GM12878 (cell line): ENCODE data around the gene BRAT1. TPM values are rescaled to one million over a fixed set of nuclear protein-coding genes. Genes with fewer than 3 reads are reported as not detected.

ENCODE experiments used
- ATAC-seq: fragments of 200-7000 bp; cut with Tn5 transposase; 3 replicates; pipeline ENCODE4 v1.9.1; 2020; ENCODE audit warnings: mild to moderate bottlenecking, moderate library complexity
- BruUV-seq: library from RNA; stranded (reverse); fragments of 400-500 nt; replicated peaks from 2 replicates; lab custom pipeline; 2021; lab: Mats Ljungman, UMichigan
- CTCF ChIA-PET: fragments of 300-600 bp; sonication (Branson Sonifier 250); formaldehyde crosslinking; extraction: SDS; loops from one replicate; lab custom pipeline; 2021; ENCODE audit warnings: inconsistent platforms; lab: Yijun Ruan, JAX
- POLR2A ChIA-PET: fragments of 350-600 bp; formaldehyde crosslinking; extraction: SDS; loops from one replicate; lab custom pipeline; 2021; ENCODE audit warnings: inconsistent platforms; lab: Charles Lee
- RAD21 ChIA-PET: fragments of 300-600 bp; sonication (Branson Sonifier 250); formaldehyde crosslinking; loops from one replicate; lab custom pipeline; 2023; ENCODE audit warnings: antibody characterized with exemption; ENCODE audit not compliant: unreplicated experiment; lab: Charles Lee
- SMC1A ChIA-PET: fragments of 300-600 bp; sonication (Branson Sonifier 250); formaldehyde crosslinking; loops from one replicate; lab custom pipeline; 2023; ENCODE audit not compliant: unreplicated experiment, uncharacterized antibody; lab: Charles Lee
- DNase-seq: peaks from one replicate; pipeline ENCODE4 v3.0.0-alpha.2; 2011; ENCODE audit warnings: low read depth, low spot score
- FAIRE-seq: peaks from 3 replicates; lab custom pipeline; 2011; peaks lifted over from hg19 to GRCh38; lab: Jason Lieb, UNC
- H2AFZ ChIP-seq: 2 replicates; pipeline ENCODE4 v1.6.0; 2011; ENCODE audit warnings: low read depth, low read length, control low read depth; ENCODE audit not compliant: control insufficient read depth
- H3K27ac ChIP-seq: 2 replicates; pipeline ENCODE4 v1.5.1; 2011; ENCODE audit warnings: control low read depth; ENCODE audit not compliant: control insufficient read depth, insufficient read depth
- H3K27me3 ChIP-seq, 2 experiments: replicated peaks in 1 of 2; 2 replicates each; pipeline versions ENCODE4 v1.6.0 to v1.6.1; 2011; ENCODE audit warnings: low read length in 1 of 2; ENCODE audit not compliant: control insufficient read depth in 2 of 2, insufficient read depth in 2 of 2
- H3K36me3 ChIP-seq, 2 experiments: 2 replicates each; pipeline ENCODE4 v1.5.1; 2011; ENCODE audit warnings: low read length in 1 of 2; ENCODE audit not compliant: control insufficient read depth in 2 of 2, insufficient read depth in 2 of 2
- H3K4me1 ChIP-seq: 2 replicates; pipeline ENCODE4 v1.6.1; 2011; ENCODE audit warnings: mild to moderate bottlenecking, low read length, moderate library complexity, mixed read lengths; ENCODE audit not compliant: control insufficient read depth, insufficient read depth
- H3K4me2 ChIP-seq: 2 replicates; pipeline ENCODE4 v1.6.0; 2011; ENCODE audit warnings: control low read depth; ENCODE audit not compliant: control insufficient read depth, insufficient read depth
- H3K4me3 ChIP-seq: fragments of 200-600 bp; sonication (generic); 2 replicates; pipeline ENCODE4 v1.5.1; 2016
- H3K79me2 ChIP-seq: 2 replicates; pipeline ENCODE4 v1.6.0; 2011; ENCODE audit warnings: low read length; ENCODE audit not compliant: control insufficient read depth, insufficient read depth
- H3K9ac ChIP-seq: 2 replicates; pipeline ENCODE4 v1.8.0; 2011; ENCODE audit warnings: low read length, control low read depth, mixed read lengths; ENCODE audit not compliant: control insufficient read depth, insufficient read depth
- H3K9me3 ChIP-seq: replicated peaks from 3 replicates; pipeline ENCODE4 v1.5.1; 2011; ENCODE audit warnings: mild to moderate bottlenecking, low read length; ENCODE audit not compliant: control insufficient read depth, insufficient read depth
- H4K20me1 ChIP-seq: 2 replicates; pipeline ENCODE4 v1.6.0; 2011; ENCODE audit not compliant: control insufficient read depth, insufficient read depth
- IKZF2 ChIP-seq, 2 experiments: fragments of 450-650 bp; IDR thresholded peaks; 2 replicates each; pipeline ENCODE4 v1.6.1; 2017; ENCODE audit warnings: mild to moderate bottlenecking in 2 of 2, moderate library complexity in 2 of 2
- POU2F2 ChIP-seq: IDR thresholded peaks from 3 replicates; pipeline ENCODE4 v1.6.1; 2011; ENCODE audit warnings: low read depth, mild to moderate bottlenecking, low read length, borderline replicate concordance
- RAD21 ChIP-seq: IDR thresholded peaks from 2 replicates; pipeline ENCODE4 v1.6.1; 2011; ENCODE audit warnings: mild to moderate bottlenecking, low read depth, low read length, moderate library complexity; ENCODE audit not compliant: insufficient read depth
- TCF12 ChIP-seq: IDR thresholded peaks from 2 replicates; pipeline ENCODE4 v1.6.1; 2011; ENCODE audit warnings: low read depth, mild to moderate bottlenecking, low read length
- ZNF24 ChIP-seq: fragments of 450-650 bp; IDR thresholded peaks from 2 replicates; pipeline ENCODE4 v1.6.1; 2017; ENCODE audit warnings: antibody characterized with exemption, mild to moderate bottlenecking
- ZNF384 ChIP-seq: IDR thresholded peaks from 2 replicates; pipeline ENCODE4 v1.6.1; 2012; ENCODE audit warnings: low read depth, mild to moderate bottlenecking, low read length, improper control_type of control experiment, borderline replicate concordance
- WGBS: methylation state at CpG from one replicate; pipeline ENCODE4 v1.1.6; 2016; ENCODE audit warnings: low lambda C conversion rate; ENCODE audit not compliant: insufficient replicate concordance, insufficient coverage; ENCODE audit errors: missing lambda C conversion rate; 5-methylcytosine and 5-hydroxymethylcytosine counted together
- in situ Hi-C: fragments of 300-500 bp; cut with MboI; formaldehyde crosslinking; loops from 9 replicates; pipeline ENCODE4 v1.14.3; 2018; ENCODE audit warnings: mixed read lengths
- intact Hi-C: fragments of 100-400 bp; cut with micrococcal nuclease; formaldehyde crosslinking; loops from one replicate; pipeline ENCODE4 v1.14.2; 2022; ENCODE audit not compliant: unreplicated experiment
- polyA plus RNA-seq, 11 experiments: library from polyadenylated mRNA; depleted of rRNA in 4 of 11; unstranded in 6 of 11; stranded (reverse) in 5 of 11; fragments of >200 nt; fragmentation: Nextera tagmentation in 4 of 11; fragmentation: Illumina TruSeq in 1 of 11; extraction: Ambion mirVana in 4 of 11; extraction: Trizol in 1 of 11; gene quantifications; 1 replicate in 1 of 11; 2 replicates in 10 of 11; pipeline versions ENCODE4 v1.2.1 to v1.2.3, GENCODE V29; 2011 to 2016; ENCODE audit warnings: inconsistent platforms in 2 of 11, missing spikeins in 2 of 11, low read depth in 1 of 11
- total RNA-seq, 4 experiments: library from RNA; depleted of rRNA in 3 of 4; stranded (reverse); fragments of >200 nt in 3 of 4; fragmentation: Illumina TruSeq in 1 of 4; extraction: Trizol in 1 of 4; gene quantifications; 2 replicates each; pipeline versions ENCODE4 v1.2.1 to v1.2.3, GENCODE V29; 2013 to 2021
- TF ChIP-seq, protein P1 (sequence below): fragments of 150-350 bp; IDR thresholded peaks from 2 replicates; pipeline ENCODE4 v1.6.1; 2016; ENCODE audit warnings: low read depth, low read length

The BRAT1 gene
- total and polyA plus RNA-seq, 10 of the 15 experiments (the other 5 are each of a cell fraction or from before 2014, with no cell fraction given), result 0.13 to 53.3 (median 16.0) TPM

DNA sequence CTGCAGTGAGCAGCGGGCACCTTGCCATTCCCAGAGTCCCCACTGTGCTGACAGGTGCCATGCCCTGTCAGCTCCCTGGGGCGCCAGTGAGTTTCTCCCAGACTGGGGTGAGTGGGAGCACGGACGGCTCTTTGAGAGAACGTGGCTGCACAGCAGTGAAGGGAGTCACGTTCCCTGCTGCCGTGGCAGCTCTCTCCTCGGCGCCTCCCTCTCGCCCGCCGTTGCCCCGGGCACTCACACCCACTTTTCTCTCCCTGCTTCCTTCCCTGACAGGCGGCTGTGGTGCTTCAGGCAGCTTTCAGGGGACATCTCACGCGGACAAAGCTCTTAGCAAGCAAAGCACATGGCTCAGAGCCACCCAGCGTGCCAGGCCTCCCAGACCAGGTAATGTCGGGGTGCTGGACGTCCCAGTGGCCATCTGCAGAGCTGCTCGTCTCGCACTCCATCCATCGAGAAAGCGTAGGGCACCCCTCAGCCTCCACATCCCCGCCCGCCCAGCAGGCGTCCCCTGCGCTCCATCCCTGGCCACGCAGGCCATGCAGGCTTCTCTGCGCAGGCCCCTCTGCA lies 49.4 kb upstream of the BRAT1 start:
- no peak overlapping the region for H3K27ac ChIP-seq
- ChIA-PET RAD21 (no interaction called here), SMC1A (interaction anchor here (1.6 kb wide), 1 partner anchor 10 kb away, joined by 3 read pairs; no protein-coding TSS in a partner anchor), CTCF (interaction anchor here (0.7 kb wide), 1 partner anchor 40 kb away, joined by 3 read pairs; no protein-coding TSS in a partner anchor), POLR2A (no interaction called here)
- 85% methylated on average over 26 of the region's 29 CpGs for WGBS
- FAIRE-seq (no peak), ATAC-seq (no peak), DNase-seq (no peak)
- H3K4me1 ChIP-seq, result peaks cover 10% of the 10 kb centered on the region
- no peaks in the 10 kb centered on the region for H3K9me3 ChIP-seq
- no peaks in the 10 kb centered on the region for H3K27me3 ChIP-seq
- no peaks in the 10 kb centered on the region for H3K79me2 ChIP-seq
- no TSS peak for BruUV-seq
- H3K4me2 ChIP-seq, result no peak overlapping the region
- no peak overlapping the region for H3K9ac ChIP-seq
- intact Hi-C loops (no loop called here), in situ Hi-C loops (no loop called here)
- H4K20me1 ChIP-seq, result no peaks in the 10 kb centered on the region
- H3K36me3 ChIP-seq, result 0 out of 4 replicates have a peak, but pooled peaks cover 0 to 2% of the 10 kb centered on the region in 2 experiments
- no peak overlapping the region for H2AFZ ChIP-seq
- TF ChIP-seq POU2F2, result no peak
- TF ChIP-seq RAD21, result no peak
- TF ChIP-seq TCF12, result no peak
- TF ChIP-seq IKZF2 (IDR thresholded peaks at IDR 0.05), result no peak
- H3K4me3 ChIP-seq, result no peak overlapping the region

DNA sequence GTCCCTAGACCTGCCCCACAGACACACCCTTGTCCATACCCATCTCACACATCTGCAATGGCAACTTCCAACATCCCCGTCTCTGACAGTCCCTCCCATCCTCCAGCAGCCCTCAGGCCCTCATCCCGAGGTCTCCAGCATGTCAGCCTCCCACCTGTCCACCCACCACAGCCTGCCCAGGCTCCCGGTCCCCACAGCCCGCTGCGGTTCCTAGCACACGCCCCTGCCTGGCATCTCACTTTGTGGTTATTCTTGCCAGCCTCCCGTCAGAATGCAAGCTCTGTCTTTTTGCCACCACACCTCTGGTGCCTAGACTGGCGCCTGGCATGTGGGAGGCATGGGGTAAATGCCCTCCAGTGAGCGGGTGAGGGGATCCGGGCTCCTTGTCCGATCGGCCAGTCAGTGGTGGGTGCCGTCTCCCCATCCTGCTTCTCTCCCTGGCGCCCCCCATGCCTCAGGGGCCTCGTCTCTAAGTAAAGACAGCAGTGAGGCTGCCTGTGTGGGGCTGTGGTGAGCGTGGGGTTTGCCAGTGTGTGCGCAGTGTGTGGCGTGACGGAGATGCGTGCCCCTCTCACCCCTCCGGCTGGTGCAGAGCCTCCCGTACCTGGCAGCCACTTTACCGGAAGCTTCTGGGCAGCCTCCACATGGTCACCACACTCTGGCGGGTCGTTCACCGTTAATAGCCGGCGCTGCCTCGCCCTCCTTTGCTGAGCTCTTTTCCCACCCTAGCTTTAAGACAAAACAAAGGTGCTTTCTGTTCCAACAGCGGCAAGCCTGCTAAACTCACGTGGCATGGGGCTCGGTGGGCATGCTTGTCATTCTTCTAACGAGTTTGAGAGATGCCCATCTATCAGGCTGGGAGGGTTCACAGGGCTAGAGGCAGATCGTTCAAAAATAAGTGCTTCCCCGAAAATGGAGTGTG lies 48.0 kb upstream of the BRAT1 start:
- CTCF ChIA-PET, result no interaction called here
- Histone ChIP-seq H3K9ac (no peak overlapping the region), H2AFZ (no peak overlapping the region), H3K4me3 (no peak overlapping the region), H3K27ac (no peak overlapping the region), H3K27me3 (no peaks in the 10 kb centered on the region), H3K4me2 (no peak overlapping the region), H3K9me3 (no peaks in the 10 kb centered on the region), H3K79me2 (no peaks in the 10 kb centered on the region), H3K36me3 (peaks cover 0 to 2% of the 10 kb centered on the region in 2 experiments; a peak in 1 of 4 replicates), H3K4me1 (no peaks in the 10 kb centered on the region), H4K20me1 (no peaks in the 10 kb centered on the region)
- POLR2A ChIA-PET, result interaction anchor here (0.6 kb wide), 1 partner anchor 43 kb away, joined by 3 read pairs; no protein-coding TSS in a partner anchor
- DNase-seq (no peak), ATAC-seq (no peak), FAIRE-seq (no peak)
- intact Hi-C loops, result no loop called here
- WGBS, result 64% methylated on average over 35 of the region's 35 CpGs
- in situ Hi-C loops, result no loop called here
- no TSS peak for BruUV-seq
- SMC1A ChIA-PET, result no interaction called here
- RAD21 ChIA-PET, result no interaction called here
- TF ChIP-seq ZNF384 (no peak), ZNF24 (no peak)
- TF ChIP-seq, protein P1, sequence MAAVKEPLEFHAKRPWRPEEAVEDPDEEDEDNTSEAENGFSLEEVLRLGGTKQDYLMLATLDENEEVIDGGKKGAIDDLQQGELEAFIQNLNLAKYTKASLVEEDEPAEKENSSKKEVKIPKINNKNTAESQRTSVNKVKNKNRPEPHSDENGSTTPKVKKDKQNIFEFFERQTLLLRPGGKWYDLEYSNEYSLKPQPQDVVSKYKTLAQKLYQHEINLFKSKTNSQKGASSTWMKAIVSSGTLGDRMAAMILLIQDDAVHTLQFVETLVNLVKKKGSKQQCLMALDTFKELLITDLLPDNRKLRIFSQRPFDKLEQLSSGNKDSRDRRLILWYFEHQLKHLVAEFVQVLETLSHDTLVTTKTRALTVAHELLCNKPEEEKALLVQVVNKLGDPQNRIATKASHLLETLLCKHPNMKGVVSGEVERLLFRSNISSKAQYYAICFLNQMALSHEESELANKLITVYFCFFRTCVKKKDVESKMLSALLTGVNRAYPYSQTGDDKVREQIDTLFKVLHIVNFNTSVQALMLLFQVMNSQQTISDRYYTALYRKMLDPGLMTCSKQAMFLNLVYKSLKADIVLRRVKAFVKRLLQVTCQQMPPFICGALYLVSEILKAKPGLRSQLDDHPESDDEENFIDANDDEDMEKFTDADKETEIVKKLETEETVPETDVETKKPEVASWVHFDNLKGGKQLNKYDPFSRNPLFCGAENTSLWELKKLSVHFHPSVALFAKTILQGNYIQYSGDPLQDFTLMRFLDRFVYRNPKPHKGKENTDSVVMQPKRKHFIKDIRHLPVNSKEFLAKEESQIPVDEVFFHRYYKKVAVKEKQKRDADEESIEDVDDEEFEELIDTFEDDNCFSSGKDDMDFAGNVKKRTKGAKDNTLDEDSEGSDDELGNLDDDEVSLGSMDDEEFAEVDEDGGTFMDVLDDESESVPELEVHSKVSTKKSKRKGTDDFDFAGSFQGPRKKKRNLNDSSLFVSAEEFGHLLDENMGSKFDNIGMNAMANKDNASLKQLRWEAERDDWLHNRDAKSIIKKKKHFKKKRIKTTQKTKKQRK, result no peak
